ENCODE measurements around the gene GP5.

The GP5 gene

DNA sequence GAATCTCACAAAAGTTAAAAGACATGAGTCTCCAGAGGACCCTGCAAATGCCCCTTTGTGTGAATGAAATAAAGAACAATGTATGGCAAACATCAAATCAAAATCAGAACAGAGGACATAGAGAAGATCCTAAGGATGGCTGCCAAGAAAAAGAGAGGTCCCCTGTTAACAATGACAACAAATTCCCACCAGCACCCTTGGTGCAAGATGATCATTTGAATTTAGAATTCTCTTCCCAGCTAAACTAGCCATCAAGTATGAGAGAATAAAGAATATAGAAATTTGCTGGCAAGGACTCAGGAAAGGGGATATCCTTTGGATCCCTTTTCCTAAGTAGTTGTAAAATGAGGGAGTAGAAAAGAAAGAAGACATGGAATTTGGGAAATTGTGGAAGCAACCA, 8.2 kb downstream of the GP5 start:
- Mint-ChIP-seq H3K27ac (no peak overlapping the region), H3K36me3 (ENCODE audit: low read depth) (peaks cover 19% of the 10 kb centered on the region), H3K27me3 (ENCODE audit: low read depth, poor library complexity) (peaks cover 10% of the 10 kb centered on the region), H3K4me1 (peaks cover 25% of the 10 kb centered on the region), H3K9me3 (peaks cover 24% of the 10 kb centered on the region), H3K4me3 (no peak overlapping the region)
- TF ChIP-seq CTCF (IDR thresholded peaks at IDR 0.05): no peak
- DNase-seq: no peak

- no peak overlapping the region for H3K27ac Mint-ChIP-seq
- H3K27me3 Mint-ChIP-seq (ENCODE audit: low read depth, poor library complexity): peaks cover 7% of the 10 kb centered on the region
- TF ChIP-seq CTCF (IDR thresholded peaks at IDR 0.05): no peak
- DNase-seq: no peak
- peaks cover 24% of the 10 kb centered on the region for H3K9me3 Mint-ChIP-seq
- H3K4me1 Mint-ChIP-seq: peaks cover 32% of the 10 kb centered on the region
- no peak overlapping the region for H3K4me3 Mint-ChIP-seq
- peaks cover 19% of the 10 kb centered on the region for H3K36me3 Mint-ChIP-seq (ENCODE audit: low read depth)
Measured at GRCh38 chr3:194389269-194389668, 9.8 kb downstream of the GP5 start.

GRCh38 chr3:194387926-194388418, 11.1 kb downstream of the GP5 start:
- Mint-ChIP-seq H3K27ac (no peak overlapping the region), H3K4me1 (peaks cover 45% of the 10 kb centered on the region), H3K9me3 (peaks cover 24% of the 10 kb centered on the region), H3K4me3 (no peak overlapping the region), H3K36me3 (ENCODE audit: low read depth) (peaks cover 19% of the 10 kb centered on the region), H3K27me3 (ENCODE audit: low read depth, poor library complexity) (peaks cover 17% of the 10 kb centered on the region)
- no peak for DNase-seq
- no peak for TF ChIP-seq CTCF (IDR thresholded peaks at IDR 0.05)

GRCh38 chr3:194387276-194387675, 11.8 kb downstream of the GP5 start:
- H3K27ac Mint-ChIP-seq: no peak overlapping the region
- no peak for DNase-seq
- peaks cover 17% of the 10 kb centered on the region for H3K27me3 Mint-ChIP-seq (ENCODE audit: low read depth, poor library complexity)
- TF ChIP-seq CTCF (IDR thresholded peaks at IDR 0.05): no peak
- H3K4me3 Mint-ChIP-seq: no peak overlapping the region
- H3K36me3 Mint-ChIP-seq (ENCODE audit: low read depth): peaks cover 19% of the 10 kb centered on the region
- peaks cover 24% of the 10 kb centered on the region for H3K9me3 Mint-ChIP-seq
- peaks cover 51% of the 10 kb centered on the region for H3K4me1 Mint-ChIP-seq

DNA sequence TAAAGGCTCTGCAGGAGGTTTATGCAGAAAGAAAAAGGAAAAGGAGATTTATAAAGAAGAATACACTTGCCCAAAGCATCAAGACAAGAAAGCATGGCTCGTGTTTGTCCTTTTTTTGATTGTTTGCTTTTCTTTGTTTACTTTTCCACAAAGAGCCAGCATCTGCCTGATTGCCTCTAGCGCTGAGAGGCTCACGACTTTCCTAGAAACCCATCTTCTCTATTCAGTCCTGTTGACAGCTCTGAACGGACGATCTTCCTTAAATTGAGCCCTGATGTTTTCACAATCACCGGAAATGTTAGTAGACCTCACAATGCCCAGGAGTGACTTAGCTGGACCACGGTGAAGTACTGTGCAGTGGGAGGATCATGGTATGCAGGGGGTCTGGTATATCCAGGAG, 12.4 kb downstream of the GP5 start:
- no peak for TF ChIP-seq CTCF (IDR thresholded peaks at IDR 0.05)
- Mint-ChIP-seq H3K4me3 (no peak overlapping the region), H3K9me3 (peaks cover 24% of the 10 kb centered on the region), H3K27me3 (ENCODE audit: low read depth, poor library complexity) (peaks cover 17% of the 10 kb centered on the region), H3K36me3 (ENCODE audit: low read depth) (peaks cover 19% of the 10 kb centered on the region), H3K27ac (peak overlapping the region; percentile 60), H3K4me1 (peaks cover 52% of the 10 kb centered on the region)
- DNase-seq: no peak

DNA sequence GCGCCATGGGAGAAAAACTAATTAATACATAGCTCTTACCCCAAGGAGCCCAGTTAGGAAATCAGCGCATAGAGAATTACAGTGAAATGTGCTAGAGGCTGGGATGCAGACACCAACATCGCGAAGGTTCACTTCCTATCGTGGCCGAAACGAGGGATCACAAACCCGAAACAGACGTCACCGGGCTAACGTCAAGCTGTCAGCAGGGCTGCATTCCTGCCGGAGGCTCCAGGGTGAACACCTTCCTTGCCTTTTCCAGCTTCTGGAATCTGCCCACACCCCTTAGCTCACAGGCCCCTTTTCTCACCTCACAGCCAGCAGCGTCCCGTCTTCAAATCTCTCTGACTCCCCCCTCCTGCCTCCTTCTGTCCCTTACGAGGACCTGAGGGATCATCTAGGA, 13.0 kb downstream of the GP5 start:
- Mint-ChIP-seq H3K9me3 (peaks cover 20% of the 10 kb centered on the region), H3K4me1 (peaks cover 57% of the 10 kb centered on the region), H3K27ac (no peak overlapping the region), H3K4me3 (no peak overlapping the region), H3K36me3 (ENCODE audit: low read depth) (peaks cover 17% of the 10 kb centered on the region), H3K27me3 (ENCODE audit: low read depth, poor library complexity) (peaks cover 20% of the 10 kb centered on the region)
- TF ChIP-seq CTCF (IDR thresholded peaks at IDR 0.05): no peak
- no peak for DNase-seq

Data from nephron progenitor cell (in vitro differentiated cells).